BLaER1 treated with 17β-estradiol and CSF1 and Interleukin-3, amounts not matched to agents 10 nM and 100 nM (cell line): ENCODE data around the gene GPR27.
A peak's percentile ranks its signal among the peaks of the same experiment; 100 is the strongest.

ENCODE experiments used
- H3K27ac ChIP-seq, 11 experiments: shearing (Covaris generic); formaldehyde crosslinking; 2 replicates each; pipeline ENCODE4 v1.8.1; 2022
- H3K27me3 ChIP-seq, 11 experiments: shearing (Covaris generic); formaldehyde crosslinking; 2 replicates each; pipeline ENCODE4 v1.8.1; 2022
- H3K36me3 ChIP-seq, 11 experiments: shearing (Covaris generic); formaldehyde crosslinking; 2 replicates each; pipeline ENCODE4 v1.8.1; 2022
- H3K4me1 ChIP-seq, 10 experiments: shearing (Covaris generic); formaldehyde crosslinking; 2 replicates each; pipeline ENCODE4 v1.8.1; 2022
- H3K4me2 ChIP-seq, 11 experiments: shearing (Covaris generic); formaldehyde crosslinking; 2 replicates each; pipeline ENCODE4 v1.8.1; 2022
- H3K4me3 ChIP-seq, 10 experiments: shearing (Covaris generic); formaldehyde crosslinking; 2 replicates each; pipeline ENCODE4 v1.8.1; 2022
- H3K9ac ChIP-seq, 11 experiments: shearing (Covaris generic); formaldehyde crosslinking; 2 replicates each; pipeline ENCODE4 v1.8.1; 2022
- H3K9me3 ChIP-seq, 11 experiments: shearing (Covaris generic); formaldehyde crosslinking; replicated peaks in 1 of 11; 2 replicates each; pipeline ENCODE4 v1.8.1; 2022
- H4K20me1 ChIP-seq, 11 experiments: shearing (Covaris generic); formaldehyde crosslinking; 2 replicates each; pipeline ENCODE4 v1.8.1; 2022
- Cebpa-rat ChIP-seq, 11 experiments: shearing (Covaris generic); IDR thresholded peaks; 2 replicates each; pipeline ENCODE4 v1.8.1; 2022

The GPR27 gene

GRCh38 chr3:71718072-71718471 lies 35.6 kb upstream of the GPR27 start:
- no peaks in the 10 kb centered on the region for H3K36me3 ChIP-seq

GRCh38 chr3:71721002-71721401 lies 32.7 kb upstream of the GPR27 start:
- no peaks in the 10 kb centered on the region for H3K9me3 ChIP-seq
- peaks cover 0 to 11% (median 0%) of the 10 kb centered on the region in 11 experiments; a peak in 5 of 22 replicates for H4K20me1 ChIP-seq
- no peaks in the 10 kb centered on the region for H3K36me3 ChIP-seq
- H3K27me3 ChIP-seq = peaks cover 37 to 40% (median 39%) of the 10 kb centered on the region in 11 experiments
- no peak overlapping the region for H3K9ac ChIP-seq
- TF ChIP-seq Cebpa-rat (IDR thresholded peaks at IDR 0.05) = no peak
- no peak overlapping the region for H3K4me3 ChIP-seq
- no peak overlapping the region for H3K27ac ChIP-seq
- peaks cover 13 to 28% (median 19%) of the 10 kb centered on the region in 10 experiments for H3K4me1 ChIP-seq
- peak overlapping the region in 1 of 11 experiments; percentile 53; a peak in 1 of 22 replicates for H3K4me2 ChIP-seq

More at GRCh38 chr3:71718072-71718471, 35.6 kb upstream of the GPR27 start:
- no peaks in the 10 kb centered on the region; a peak in 2 of 22 replicates for H4K20me1 ChIP-seq
- no peak overlapping the region for H3K9ac ChIP-seq
- no peak overlapping the region for H3K27ac ChIP-seq
- peaks cover 0 to 10% (median 0%) of the 10 kb centered on the region in 10 experiments; a peak in 7 of 20 replicates for H3K4me1 ChIP-seq
- H3K27me3 ChIP-seq = peaks cover 8 to 11% (median 10%) of the 10 kb centered on the region in 11 experiments
- no peaks in the 10 kb centered on the region for H3K9me3 ChIP-seq
- no peak overlapping the region for H3K4me3 ChIP-seq
- no peak for TF ChIP-seq Cebpa-rat (IDR thresholded peaks at IDR 0.05)
- H3K4me2 ChIP-seq = no peak overlapping the region

- Histone ChIP-seq H4K20me1 (peaks cover 0 to 11% (median 0%) of the 10 kb centered on the region in 11 experiments; a peak in 5 of 22 replicates), H3K27me3 (peaks cover 44 to 47% (median 46%) of the 10 kb centered on the region in 11 experiments), H3K27ac (no peak overlapping the region), H3K4me1 (peaks cover 13 to 30% (median 22%) of the 10 kb centered on the region in 10 experiments), H3K4me2 (peak overlapping the region in 5 of 11 experiments; percentile 9 to 53 (median 29); a peak in 6 of 22 replicates), H3K9me3 (no peaks in the 10 kb centered on the region), H3K4me3 (no peak overlapping the region), H3K9ac (no peak overlapping the region), H3K36me3 (no peaks in the 10 kb centered on the region)
- TF ChIP-seq Cebpa-rat (IDR thresholded peaks at IDR 0.05) = no peak
These were observed 32.0 kb upstream of the GPR27 start for GRCh38 chr3:71721651-71722157.

- Histone ChIP-seq H3K27ac (no peak overlapping the region), H4K20me1 (peaks cover 0 to 11% (median 0%) of the 10 kb centered on the region in 11 experiments; a peak in 5 of 22 replicates), H3K4me2 (no peak overlapping the region), H3K36me3 (no peaks in the 10 kb centered on the region), H3K4me3 (no peak overlapping the region), H3K27me3 (peaks cover 48 to 57% (median 51%) of the 10 kb centered on the region in 11 experiments), H3K4me1 (peaks cover 13 to 30% (median 22%) of the 10 kb centered on the region in 10 experiments), H3K9me3 (no peaks in the 10 kb centered on the region), H3K9ac (no peak overlapping the region)
- TF ChIP-seq Cebpa-rat (IDR thresholded peaks at IDR 0.05) = no peak
These were observed 31.0 kb upstream of the GPR27 start for GRCh38 chr3:71722693-71723092.

DNA sequence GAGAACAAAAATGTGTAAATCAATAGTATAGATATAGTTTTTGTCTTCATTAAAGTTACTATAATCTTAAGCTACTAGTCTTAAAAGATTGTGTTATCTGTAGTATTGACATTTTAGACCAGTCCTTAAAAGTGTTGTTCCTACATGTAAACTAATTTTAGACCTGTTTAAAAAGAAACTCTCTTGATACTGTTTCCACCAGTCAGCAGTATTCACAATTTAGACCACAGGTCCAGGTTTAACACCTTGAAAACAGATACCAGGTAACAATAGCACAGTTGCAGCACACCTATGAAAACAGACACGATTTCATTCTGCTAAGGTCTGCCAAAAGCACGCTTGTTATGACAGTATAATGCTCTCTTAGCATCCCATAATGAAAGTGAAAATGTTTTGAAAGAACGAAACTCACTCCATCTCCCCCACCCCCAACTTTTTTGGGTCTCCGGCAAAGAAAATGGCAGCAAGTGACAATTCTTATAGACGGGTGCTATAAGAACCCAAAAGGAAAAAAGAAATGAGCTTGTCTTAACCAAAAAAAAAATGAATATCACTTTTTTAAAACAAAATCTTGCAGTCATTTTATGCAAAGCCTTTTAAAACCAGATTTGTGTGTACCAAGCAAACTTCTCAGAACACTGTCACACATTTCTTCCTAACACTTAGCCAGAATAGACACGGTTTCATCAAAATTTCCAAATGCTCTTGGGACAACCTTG lies 30.0 kb upstream of the GPR27 start:
- TF ChIP-seq Cebpa-rat (IDR thresholded peaks at IDR 0.05) = no peak
- H3K9me3 ChIP-seq = no peaks in the 10 kb centered on the region
- H3K4me3 ChIP-seq = peak overlapping the region in 5 of 10 experiments; percentile 81 to 96 (median 91); a peak in 7 of 20 replicates
- H3K4me2 ChIP-seq = peak overlapping the region; percentile 91 to 100 (median 99)
- peaks cover 13 to 30% (median 22%) of the 10 kb centered on the region in 10 experiments for H3K4me1 ChIP-seq
- peaks cover 0 to 11% (median 0%) of the 10 kb centered on the region in 11 experiments; a peak in 5 of 22 replicates for H4K20me1 ChIP-seq
- no peak overlapping the region for H3K9ac ChIP-seq
- H3K27me3 ChIP-seq = peaks cover 48 to 57% (median 51%) of the 10 kb centered on the region in 11 experiments
- no peaks in the 10 kb centered on the region for H3K36me3 ChIP-seq
- no peak overlapping the region for H3K27ac ChIP-seq

GRCh38 chr3:71724171-71724453 lies 29.5 kb upstream of the GPR27 start:
- Histone ChIP-seq H3K9me3 (no peaks in the 10 kb centered on the region), H3K36me3 (no peaks in the 10 kb centered on the region), H3K27me3 (peaks cover 48 to 57% (median 51%) of the 10 kb centered on the region in 11 experiments), H4K20me1 (peaks cover 0 to 11% (median 0%) of the 10 kb centered on the region in 11 experiments; a peak in 5 of 22 replicates), H3K4me1 (peaks cover 15 to 33% (median 23%) of the 10 kb centered on the region in 10 experiments), H3K27ac (no peak overlapping the region), H3K4me3 (peak overlapping the region; percentile 70 to 96 (median 84)), H3K4me2 (peak overlapping the region; percentile 91 to 100 (median 99)), H3K9ac (peak overlapping the region in 4 of 11 experiments; percentile 77 to 84 (median 80); a peak in 4 of 22 replicates)
- TF ChIP-seq Cebpa-rat (IDR thresholded peaks at IDR 0.05) = no peak

- H3K4me1 ChIP-seq = peaks cover 21 to 39% (median 30%) of the 10 kb centered on the region in 10 experiments
- no peak; a peak in 1 of 22 replicates for TF ChIP-seq Cebpa-rat (IDR thresholded peaks at IDR 0.05)
- peak overlapping the region; percentile 91 to 100 (median 99) for H3K4me2 ChIP-seq
- H3K27me3 ChIP-seq = peaks cover 48 to 57% (median 51%) of the 10 kb centered on the region in 11 experiments
- peak overlapping the region; percentile 70 to 96 (median 84) for H3K4me3 ChIP-seq
- peaks cover 0 to 11% (median 0%) of the 10 kb centered on the region in 11 experiments; a peak in 5 of 22 replicates for H4K20me1 ChIP-seq
- peak overlapping the region; percentile 42 to 74 (median 58); a peak in 19 of 22 replicates for H3K27ac ChIP-seq
- H3K9me3 ChIP-seq = no peaks in the 10 kb centered on the region
- peak overlapping the region; percentile 67 to 84 (median 79) for H3K9ac ChIP-seq
- no peaks in the 10 kb centered on the region for H3K36me3 ChIP-seq
These were observed 28.9 kb upstream of the GPR27 start for GRCh38 chr3:71724584-71725270.

DNA sequence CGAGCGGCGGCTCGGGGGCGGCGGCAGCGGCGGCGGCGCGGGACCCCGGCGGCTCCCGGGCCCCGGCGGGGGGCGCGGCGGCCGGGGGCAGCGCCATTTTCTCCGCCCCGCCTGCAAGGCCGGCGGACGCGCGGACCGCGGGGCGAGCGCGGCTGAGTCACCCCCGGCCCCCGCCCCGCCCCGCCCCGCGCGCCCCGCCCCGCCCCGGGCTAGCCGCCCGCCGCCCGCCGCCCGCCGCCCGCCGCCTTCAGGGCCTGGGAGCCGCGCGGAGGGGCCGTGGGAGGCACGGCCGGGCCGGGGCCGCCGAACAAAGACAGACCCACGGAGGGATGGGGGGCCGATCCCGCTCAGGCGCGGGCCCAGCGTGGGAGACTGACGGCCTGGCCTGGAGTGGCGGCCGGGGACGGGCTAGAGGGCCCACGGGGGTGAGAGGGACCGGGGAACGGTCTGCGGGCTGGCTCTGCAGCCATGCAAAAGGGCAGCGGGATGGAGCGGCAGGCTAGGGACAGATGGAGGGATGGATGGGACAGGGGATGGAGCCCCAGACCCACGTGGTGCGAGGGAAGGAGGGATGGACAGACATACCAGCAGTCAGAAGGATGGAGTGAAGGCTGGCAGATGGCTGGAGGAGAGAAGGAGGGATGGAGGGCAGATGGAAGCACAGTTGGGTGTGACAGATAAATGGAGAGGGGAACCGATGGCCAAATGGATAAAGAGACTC lies 28.2 kb upstream of the GPR27 start, which contains the start of gene EIF4E3:
EIF4E3 (minus strand) TSS at position 132 of the 721 bp plus-strand sequence; CDS start at position 97, 35 bp downstream.
- Histone ChIP-seq H3K27me3 (peaks cover 48 to 57% (median 51%) of the 10 kb centered on the region in 11 experiments), H4K20me1 (peaks cover 0 to 11% (median 0%) of the 10 kb centered on the region in 11 experiments; a peak in 5 of 22 replicates), H3K36me3 (no peaks in the 10 kb centered on the region), H3K4me1 (peaks cover 21 to 46% (median 37%) of the 10 kb centered on the region in 10 experiments), H3K9me3 (no peaks in the 10 kb centered on the region), H3K9ac (peak within 1 kb of the TSS; percentile 67 to 84 (median 79)), H3K4me3 (peak within 1 kb of the TSS; percentile 70 to 96 (median 84)), H3K27ac (peak within 1 kb of the TSS; percentile 42 to 74 (median 58); a peak in 19 of 22 replicates), H3K4me2 (peak within 1 kb of the TSS; percentile 91 to 100 (median 99))
- TF ChIP-seq Cebpa-rat (IDR thresholded peaks at IDR 0.05) = no peak
